ENCODE measurements around the gene CHMP4B. TPM values are rescaled to one million over a fixed set of nuclear protein-coding genes. Genes with fewer than 3 reads are reported as not detected.

The CHMP4B gene
- total and polyA plus RNA-seq, 2 donors (not counting 1 experiment from before 2014, with no cell fraction given) = 62.3 to 83.9 TPM

DNA sequence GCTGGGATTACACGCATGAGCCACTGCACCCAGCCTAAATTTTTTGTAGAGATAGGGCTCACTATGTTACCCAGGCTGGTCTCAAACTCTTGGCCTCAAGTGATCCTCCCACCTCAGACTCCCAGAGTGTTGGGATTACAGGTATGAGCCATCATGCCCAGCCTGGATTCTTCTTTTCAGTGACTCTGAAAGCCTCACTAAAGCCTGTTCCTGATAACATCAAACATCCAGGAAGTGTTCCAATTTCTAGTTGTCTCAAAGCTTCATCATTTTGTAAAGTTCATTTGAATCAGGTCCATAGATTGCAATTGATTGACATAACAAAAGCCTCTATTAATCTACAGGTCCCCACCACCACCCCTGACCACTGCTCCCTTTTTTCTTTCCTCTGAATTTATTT, 29.2 kb upstream of the CHMP4B start:
- H3K4me1 ChIP-seq (ENCODE audit: control insufficient read depth in 2 of 2, insufficient read depth in 2 of 2, low read length in 2 of 2) = peaks cover 81 to 97% of the 10 kb centered on the region in 2 donors
- ChIA-PET CTCF (interaction anchor here (2.8 kb wide), 1 partner anchor 10 kb away, joined by 11 read pairs; no protein-coding TSS in a partner anchor), POLR2A (no interaction called here)
- no peak overlapping the region for H3K9ac ChIP-seq (ENCODE audit: low read length)
- TF ChIP-seq EZH2 (IDR thresholded peaks at IDR 0.05; ENCODE audit: borderline replicate concordance, insufficient read depth, low read depth, low read length, poor library complexity, severe bottlenecking) (no peak), CTCF (IDR thresholded peaks at IDR 0.05) (no peak)
- H2AFZ ChIP-seq (ENCODE audit: insufficient read depth, low read depth, low read length, poor library complexity, severe bottlenecking) = no peak overlapping the region
- H3K9me3 ChIP-seq (ENCODE audit: control extremely low read depth in 1 of 3, control insufficient read depth in 2 of 3, insufficient read depth in 1 of 3, low read length in 2 of 3) = peaks cover 0 to 27% (median 0%) of the 10 kb centered on the region in 3 donors
- DNase-seq (no peak), ATAC-seq (ENCODE audit: low read depth) (no peak)
- no peak overlapping the region for H3K4me3 ChIP-seq (ENCODE audit: control extremely low read depth in 1 of 5, extremely low read depth in 1 of 5, insufficient read depth in 1 of 5, low read depth in 2 of 5, low read length in 4 of 5)
- peaks cover 0 to 5% of the 10 kb centered on the region in 2 experiments for H3K36me3 ChIP-seq (replicated peaks in 1 of 2; ENCODE audit: control extremely low read depth in 1 of 2, control insufficient read depth in 1 of 2, extremely low read depth in 1 of 2, insufficient read depth in 2 of 2, low read length in 1 of 2)
- Mint-ChIP-seq H3K9me3 (ENCODE audit: insufficient read depth) (no peaks in the 10 kb centered on the region), H3K4me1 (peaks cover 75% of the 10 kb centered on the region), H3K27ac (peak overlapping the region; percentile 67), H3K4me3 (peak overlapping the region; percentile 5), H3K27me3 (no peaks in the 10 kb centered on the region)
- no peaks in the 10 kb centered on the region for H3K27me3 ChIP-seq (replicated peaks in 1 of 4; ENCODE audit: control extremely low read depth in 1 of 4, control insufficient read depth in 3 of 4, insufficient read depth in 4 of 4, low read length in 3 of 4)
- no peaks in the 10 kb centered on the region for H4K20me1 ChIP-seq (ENCODE audit: control insufficient read depth, insufficient read depth, low read length, poor library complexity, severe bottlenecking)
- intact Hi-C loops (cut with micrococcal nuclease) = no loop called here
- peak overlapping the region in 1 of 2 donors; percentile 95 for H3K27ac ChIP-seq (ENCODE audit: low read length in 2 of 2)
- H3K79me2 ChIP-seq (ENCODE audit: control insufficient read depth, insufficient read depth, low read length) = no peaks in the 10 kb centered on the region
- 100% methylated on average over 1 of the region's 1 CpG for WGBS (ENCODE audit: insufficient coverage)
- no peak overlapping the region for H3K4me2 ChIP-seq (replicated peaks; ENCODE audit: low read depth, low read length, poor library complexity, severe bottlenecking)

DNA sequence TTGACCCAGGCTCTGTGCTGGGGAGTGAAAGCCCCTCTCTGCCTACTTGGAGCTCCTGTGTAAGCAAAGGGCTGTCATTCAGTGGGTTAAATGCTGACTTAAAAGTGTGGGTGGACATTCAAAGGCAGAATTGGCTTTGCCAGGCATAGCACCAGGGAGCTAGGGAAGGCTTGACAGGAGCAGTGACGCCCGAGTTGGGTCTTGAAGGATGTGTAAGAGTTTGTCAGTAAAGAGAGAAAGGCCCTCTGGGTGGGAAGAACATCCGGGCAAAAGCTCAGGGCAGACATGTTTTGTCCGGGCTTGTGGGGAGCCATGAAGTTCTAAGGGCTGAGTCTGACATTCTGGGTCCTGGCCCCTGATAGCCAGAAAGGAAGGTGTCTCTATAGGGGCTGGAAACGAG, 27.9 kb upstream of the CHMP4B start:
- Mint-ChIP-seq H3K27me3 (no peaks in the 10 kb centered on the region), H3K9me3 (ENCODE audit: insufficient read depth) (no peaks in the 10 kb centered on the region), H3K27ac (peak overlapping the region; percentile 78), H3K4me3 (no peak overlapping the region), H3K4me1 (peaks cover 78% of the 10 kb centered on the region)
- DNase-seq (no peak), ATAC-seq (ENCODE audit: low read depth) (no peak)
- no peaks in the 10 kb centered on the region for H4K20me1 ChIP-seq (ENCODE audit: control insufficient read depth, insufficient read depth, low read length, poor library complexity, severe bottlenecking)
- H3K79me2 ChIP-seq (ENCODE audit: control insufficient read depth, insufficient read depth, low read length) = no peaks in the 10 kb centered on the region
- peak overlapping the region in 1 of 2 donors; percentile 39 for H3K27ac ChIP-seq (ENCODE audit: low read length in 2 of 2)
- no peaks in the 10 kb centered on the region for H3K27me3 ChIP-seq (replicated peaks in 1 of 4; ENCODE audit: control extremely low read depth in 1 of 4, control insufficient read depth in 3 of 4, insufficient read depth in 4 of 4, low read length in 3 of 4)
- ChIA-PET CTCF (interaction anchor here (2.8 kb wide), 1 partner anchor 9 kb away, joined by 11 read pairs; no protein-coding TSS in a partner anchor), POLR2A (interaction anchor here (0.6 to 1.1 kb wide), 3 partner anchors 58 to 210 kb away, joined by 3 to 4 read pairs (median 4); no protein-coding TSS in a partner anchor)
- peak overlapping the region; percentile 25 for H3K4me2 ChIP-seq (replicated peaks; ENCODE audit: low read depth, low read length, poor library complexity, severe bottlenecking)
- TF ChIP-seq EZH2 (IDR thresholded peaks at IDR 0.05; ENCODE audit: borderline replicate concordance, insufficient read depth, low read depth, low read length, poor library complexity, severe bottlenecking) = no peak
- TF ChIP-seq CTCF (IDR thresholded peaks at IDR 0.05) = no peak
- H3K4me3 ChIP-seq (ENCODE audit: control extremely low read depth in 1 of 5, extremely low read depth in 1 of 5, insufficient read depth in 1 of 5, low read depth in 2 of 5, low read length in 4 of 5) = no peak overlapping the region
- peaks cover 0 to 21% (median 0%) of the 10 kb centered on the region in 3 donors for H3K9me3 ChIP-seq (ENCODE audit: control extremely low read depth in 1 of 3, control insufficient read depth in 2 of 3, insufficient read depth in 1 of 3, low read length in 2 of 3)
- peaks cover 82 to 94% of the 10 kb centered on the region in 2 donors for H3K4me1 ChIP-seq (ENCODE audit: control insufficient read depth in 2 of 2, insufficient read depth in 2 of 2, low read length in 2 of 2)
- intact Hi-C loops (cut with micrococcal nuclease) = no loop called here
- H3K9ac ChIP-seq (ENCODE audit: low read length) = no peak overlapping the region
- peaks cover 0 to 5% of the 10 kb centered on the region in 2 experiments for H3K36me3 ChIP-seq (replicated peaks in 1 of 2; ENCODE audit: control extremely low read depth in 1 of 2, control insufficient read depth in 1 of 2, extremely low read depth in 1 of 2, insufficient read depth in 2 of 2, low read length in 1 of 2)
- no peak overlapping the region for H2AFZ ChIP-seq (ENCODE audit: insufficient read depth, low read depth, low read length, poor library complexity, severe bottlenecking)
- WGBS (ENCODE audit: insufficient coverage) = 84% methylated on average over 5 of the region's 5 CpGs

Data from B cell (primary cell).